Immature natural killer cell (primary cell): Measurements from ENCODE around the gene OR10J4. TPM values are rescaled to one million over a fixed set of nuclear protein-coding genes. Genes with fewer than 3 reads are reported as not detected.
"Not testable (repeated sequence)": the region's sequence is repeated elsewhere in the genome, so short reads cannot be mapped to it uniquely, and the experiment has no call there.

Experiments
- DNase-seq, 3 donors: peaks; one replicate each; pipeline ENCODE4 v3.0.0; 2022; ENCODE audit warnings: mixed read lengths in 1 of 3
- H3K27ac Mint-ChIP-seq, 6 donors: one replicate each; pipeline ENCODE4 v1.8.0; 2020; ENCODE audit warnings: mixed read lengths in 6 of 6, mild to moderate bottlenecking in 5 of 6, inconsistent platforms in 4 of 6, moderate library complexity in 3 of 6
- H3K27me3 Mint-ChIP-seq, 3 donors: one replicate each; pipeline ENCODE4 v1.8.0; 2020 to 2021; ENCODE audit warnings: low read depth in 3 of 3, mild to moderate bottlenecking in 3 of 3, mixed read lengths in 3 of 3, moderate library complexity in 3 of 3, inconsistent platforms in 1 of 3
- H3K36me3 Mint-ChIP-seq, 3 donors: one replicate each; pipeline ENCODE4 v1.8.0; 2020; ENCODE audit warnings: mixed read lengths in 3 of 3, inconsistent platforms in 2 of 3, mild to moderate bottlenecking in 2 of 3
- H3K4me1 Mint-ChIP-seq, 2 donors: one replicate each; pipeline ENCODE4 v1.8.0; 2020; ENCODE audit warnings: inconsistent platforms in 2 of 2, mild to moderate bottlenecking in 2 of 2, mixed read lengths in 2 of 2, moderate library complexity in 1 of 2
- H3K4me3 Mint-ChIP-seq, 5 donors: one replicate each; pipeline ENCODE4 v1.8.0; 2020; ENCODE audit warnings: mild to moderate bottlenecking in 5 of 5, mixed read lengths in 5 of 5, inconsistent platforms in 3 of 5, moderate library complexity in 3 of 5
- H3K9me3 Mint-ChIP-seq, 6 donors: one replicate each; pipeline ENCODE4 v1.8.0; 2020; ENCODE audit warnings: mild to moderate bottlenecking in 6 of 6, mixed read lengths in 6 of 6, inconsistent platforms in 4 of 6, moderate library complexity in 3 of 6
- polyA plus RNA-seq, 3 donors: library from polyadenylated mRNA; unstranded; fragments of 300-500 nt; fragmentation: Illumina TruSeq; gene quantifications; one replicate each; pipeline ENCODE4 v1.2.3, GENCODE V29; 2021

OR10J4 gene
- polyA plus RNA-seq, 3 donors from 2014 or later: not detected

GRCh38 chr1:159449605-159450004 is 17.6 kb downstream of the OR10J4 start:
- not testable (repeated sequence) for H3K27me3 Mint-ChIP-seq, H3K36me3 Mint-ChIP-seq, H3K27ac Mint-ChIP-seq, H3K4me1 Mint-ChIP-seq, H3K4me3 Mint-ChIP-seq, DNase-seq
- peaks cover 0 to 11% (median 1%) of the 10 kb centered on the region in 6 donors for H3K9me3 Mint-ChIP-seq

- no peak for DNase-seq
- Mint-ChIP-seq H3K27me3 (peaks cover 4 to 6% (median 6%) of the 10 kb centered on the region in 3 donors), H3K4me3 (no peak overlapping the region), H3K36me3 (peaks cover 0 to 5% (median 4%) of the 10 kb centered on the region in 3 donors), H3K4me1 (no peaks in the 10 kb centered on the region), H3K27ac (no peak overlapping the region), H3K9me3 (peaks cover 3 to 21% (median 15%) of the 10 kb centered on the region in 6 donors)
Observed at GRCh38 chr1:159459551-159459950, 27.5 kb downstream of the OR10J4 start.

GRCh38 chr1:159465191-159465603 is 33.2 kb downstream of the OR10J4 start:
- Mint-ChIP-seq H3K36me3 (peaks cover 0 to 5% (median 4%) of the 10 kb centered on the region in 3 donors), H3K9me3 (peaks cover 3 to 21% (median 15%) of the 10 kb centered on the region in 6 donors), H3K27ac (no peak overlapping the region), H3K4me1 (no peaks in the 10 kb centered on the region), H3K4me3 (no peak overlapping the region), H3K27me3 (peaks cover 3 to 10% (median 6%) of the 10 kb centered on the region in 3 donors)
- no peak for DNase-seq

GRCh38 chr1:159468321-159468720 is 36.3 kb downstream of the OR10J4 start:
- H3K36me3 Mint-ChIP-seq: no peaks in the 10 kb centered on the region

GRCh38 chr1:159469921-159470533 is 38.0 kb downstream of the OR10J4 start:
- Mint-ChIP-seq H3K27ac (no peak overlapping the region), H3K4me3 (no peak overlapping the region), H3K27me3 (peaks cover 2 to 13% (median 7%) of the 10 kb centered on the region in 3 donors), H3K4me1 (no peaks in the 10 kb centered on the region), H3K36me3 (no peaks in the 10 kb centered on the region), H3K9me3 (no peaks in the 10 kb centered on the region)
- DNase-seq: no peak

More at GRCh38 chr1:159468321-159468720, 36.3 kb downstream of the OR10J4 start:
- H3K27me3 Mint-ChIP-seq: peaks cover 2 to 13% (median 5%) of the 10 kb centered on the region in 3 donors
- H3K9me3 Mint-ChIP-seq: no peaks in the 10 kb centered on the region
- no peak overlapping the region for H3K4me3 Mint-ChIP-seq
- no peak for DNase-seq
- H3K27ac Mint-ChIP-seq: no peak overlapping the region
- no peaks in the 10 kb centered on the region for H3K4me1 Mint-ChIP-seq

- Mint-ChIP-seq H3K27me3 (peaks cover 2 to 14% (median 6%) of the 10 kb centered on the region in 3 donors), H3K9me3 (no peaks in the 10 kb centered on the region), H3K36me3 (no peaks in the 10 kb centered on the region), H3K27ac (no peak overlapping the region), H3K4me3 (no peak overlapping the region), H3K4me1 (no peaks in the 10 kb centered on the region)
- no peak for DNase-seq
Observed at GRCh38 chr1:159473335-159473734, 41.3 kb downstream of the OR10J4 start.

GRCh38 chr1:159474926-159475325 is 42.9 kb downstream of the OR10J4 start:
- Mint-ChIP-seq H3K4me3 (no peak overlapping the region), H3K36me3 (no peaks in the 10 kb centered on the region), H3K4me1 (no peaks in the 10 kb centered on the region), H3K27me3 (peaks cover 2 to 14% (median 4%) of the 10 kb centered on the region in 3 donors), H3K27ac (no peak overlapping the region), H3K9me3 (no peaks in the 10 kb centered on the region)
- no peak for DNase-seq

Other genes starting within 250 kb of the OR10J4 start
- not detected for gene ACKR1, start 227.3 kb upstream of the OR10J4 start, polyA plus RNA-seq
- gene FCER1A, start 129.9 kb upstream of the OR10J4 start, polyA plus RNA-seq: 100 to 1,000 TPM in 2 of 3 donors, 10 to 100 TPM in 1; 10.4 to 185 (median 110) TPM
- gene OR10J1, start 7.5 kb downstream of the OR10J4 start, polyA plus RNA-seq: not detected
- not detected for gene OR10J5, start 103.8 kb downstream of the OR10J4 start, polyA plus RNA-seq
- gene APCS, start 155.6 kb downstream of the OR10J4 start, polyA plus RNA-seq: not detected